ENCODE data around the gene ATOH1.

ATOH1 gene

GRCh38 chr4:93835929-93836328, 7.4 kb downstream of the ATOH1 start:
- no peak for FAIRE-seq

GRCh38 chr4:93839704-93840103, 11.2 kb downstream of the ATOH1 start:
- FAIRE-seq: no peak

GRCh38 chr4:93841803-93842345, 13.3 kb downstream of the ATOH1 start:
- FAIRE-seq: no peak

GRCh38 chr4:93842601-93843252, 14.2 kb downstream of the ATOH1 start:
- no peak for FAIRE-seq

- no peak for FAIRE-seq
These were observed 15.2 kb downstream of the ATOH1 start for GRCh38 chr4:93843772-93844171.

GRCh38 chr4:93852680-93853079, 24.1 kb downstream of the ATOH1 start:
- FAIRE-seq: no peak

- FAIRE-seq: no peak
These were observed 27.4 kb downstream of the ATOH1 start for GRCh38 chr4:93855926-93856325.

GRCh38 chr4:93865650-93866049, 37.1 kb downstream of the ATOH1 start:
- no peak for FAIRE-seq

GRCh38 chr4:93867416-93868001, 39.0 kb downstream of the ATOH1 start:
- no peak for FAIRE-seq

GRCh38 chr4:93870876-93871458, 42.4 kb downstream of the ATOH1 start:
- peak; percentile 83 for FAIRE-seq

- FAIRE-seq: no peak
These were observed 48.2 kb downstream of the ATOH1 start for GRCh38 chr4:93876754-93877153.

- no peak for FAIRE-seq
These were observed 50.0 kb downstream of the ATOH1 start for GRCh38 chr4:93878566-93878965.

- FAIRE-seq: no peak
These were observed 51.4 kb downstream of the ATOH1 start for GRCh38 chr4:93879919-93880318.
